WTC11 (cell line): Measurements from ENCODE around the gene CTSE. TPM values are rescaled to one million over a fixed set of nuclear protein-coding genes. Genes with fewer than 3 reads are reported as not detected.

Source experiments
- ATAC-seq: fragments of 200-7000 bp; cut with Tn5 transposase; 2 replicates; pipeline ENCODE4 v1.10.0; 2021; ENCODE audit warnings: mild to moderate bottlenecking, moderate library complexity
- CTCF ChIA-PET: fragments of 300-600 bp; sonication (Branson Sonifier 250); formaldehyde crosslinking; loops from one replicate; lab custom pipeline; 2021; ENCODE audit warnings: antibody characterized with exemption; lab: Charles Lee
- POLR2A ChIA-PET: fragments of 350-600 bp; sonication (Branson Sonifier 250); formaldehyde crosslinking; loops from one replicate; lab custom pipeline; 2021; ENCODE audit warnings: antibody characterized with exemption; lab: Charles Lee
- DNase-seq: peaks from one replicate; pipeline ENCODE4 v3.0.0; 2021; ENCODE audit warnings: low spot score
- H3K27ac Mint-ChIP-seq: 2 replicates; pipeline ENCODE4 v1.8.0; 2021; ENCODE audit warnings: mixed read lengths
- H3K27me3 Mint-ChIP-seq: 2 replicates; pipeline ENCODE4 v1.8.0; 2021; ENCODE audit warnings: low read depth, mild to moderate bottlenecking, moderate library complexity, mixed read lengths
- H3K36me3 Mint-ChIP-seq: 2 replicates; pipeline ENCODE4 v1.8.0; 2021; ENCODE audit warnings: mixed read lengths
- H3K4me1 Mint-ChIP-seq: 2 replicates; pipeline ENCODE4 v1.8.0; 2022; ENCODE audit warnings: mixed read lengths
- H3K4me3 Mint-ChIP-seq: 2 replicates; pipeline ENCODE4 v1.8.0; 2021; ENCODE audit warnings: mild to moderate bottlenecking, moderate library complexity, mixed read lengths
- H3K9me3 Mint-ChIP-seq: 2 replicates; pipeline ENCODE4 v1.8.0; 2021; ENCODE audit warnings: mixed read lengths
- CREB1 ChIP-seq: sonication (generic); formaldehyde crosslinking; IDR thresholded peaks from 2 replicates; pipeline ENCODE4 v1.8.0; 2023; ENCODE audit warnings: mild to moderate bottlenecking, missing genetic modification reagents
- GTF2I ChIP-seq: fragments of 250-450 bp; sonication (Bioruptor Pico); conservative IDR thresholded peaks from 2 replicates; pipeline ENCODE4 v1.4.0; 2021; ENCODE audit warnings: mild to moderate bottlenecking
- JAZF1 ChIP-seq: fragments of 250-450 bp; sonication (Bioruptor Pico); IDR thresholded peaks from 2 replicates; pipeline ENCODE4 v1.9.0; 2021; ENCODE audit warnings: moderate library complexity, mild to moderate bottlenecking, inconsistent platforms
- MXD4 ChIP-seq: fragments of 250-450 bp; sonication (Bioruptor Pico); IDR thresholded peaks from 2 replicates; pipeline ENCODE4 v1.8.0; 2021; ENCODE audit warnings: mild to moderate bottlenecking, moderate library complexity, borderline replicate concordance
- NFATC4 ChIP-seq: fragments of 250-450 bp; sonication (Bioruptor Pico); IDR thresholded peaks from 2 replicates; pipeline ENCODE4 v1.9.0; 2021; ENCODE audit warnings: mild to moderate bottlenecking
- OVOL2 ChIP-seq: fragments of 250-450 bp; sonication (Bioruptor Pico); IDR thresholded peaks from 2 replicates; pipeline ENCODE4 v1.9.0; 2021; ENCODE audit warnings: mild to moderate bottlenecking, borderline replicate concordance
- SMAD3 ChIP-seq: sonication (generic); formaldehyde crosslinking; IDR thresholded peaks from 2 replicates; pipeline ENCODE4 v1.8.0; 2022; ENCODE audit warnings: missing genetic modification reagents, mild to moderate bottlenecking, borderline replicate concordance
- TP53 ChIP-seq: sonication (generic); formaldehyde crosslinking; IDR thresholded peaks from 2 replicates; pipeline ENCODE4 v1.8.1; 2023; ENCODE audit warnings: mild to moderate bottlenecking, missing genetic modification reagents
- ZBTB21 ChIP-seq: sonication (generic); formaldehyde crosslinking; IDR thresholded peaks from 2 replicates; pipeline ENCODE4 v1.8.1; 2023; ENCODE audit warnings: mild to moderate bottlenecking, missing genetic modification reagents, borderline replicate concordance
- ZNF317 ChIP-seq: sonication (generic); formaldehyde crosslinking; IDR thresholded peaks from 2 replicates; pipeline ENCODE4 v1.8.1; 2023; ENCODE audit warnings: low read depth, mild to moderate bottlenecking, moderate library complexity, missing genetic modification reagents, borderline replicate concordance
- total RNA-seq: library from RNA; stranded (reverse); gene quantifications from 3 replicates; pipeline ENCODE4 v1.2.3, GENCODE V29; 2021
- TF ChIP-seq, protein P1 (sequence below): sonication (generic); formaldehyde crosslinking; IDR thresholded peaks from 2 replicates; pipeline ENCODE4 v1.8.1; 2023; ENCODE audit warnings: mild to moderate bottlenecking, missing genetic modification reagents, borderline replicate concordance
- TF ChIP-seq, protein P2 (sequence below): sonication (generic); formaldehyde crosslinking; conservative IDR thresholded peaks from 2 replicates; pipeline ENCODE4 v1.8.1; 2022; ENCODE audit warnings: mild to moderate bottlenecking, missing genetic modification reagents
- TF ChIP-seq, protein P3 (sequence below): sonication (generic); formaldehyde crosslinking; IDR thresholded peaks from 2 replicates; pipeline ENCODE4 v1.8.1; 2022; ENCODE audit warnings: low read depth, mild to moderate bottlenecking, moderate library complexity, missing genetic modification reagents, borderline replicate concordance
- TF ChIP-seq, protein P4 (sequence below): sonication (generic); formaldehyde crosslinking; IDR thresholded peaks from 2 replicates; pipeline ENCODE4 v1.8.0; 2023; ENCODE audit warnings: missing genetic modification reagents, mild to moderate bottlenecking, borderline replicate concordance

CTSE gene
- total RNA-seq, 1 experiment from 2014 or later, result 0.17 TPM

DNA sequence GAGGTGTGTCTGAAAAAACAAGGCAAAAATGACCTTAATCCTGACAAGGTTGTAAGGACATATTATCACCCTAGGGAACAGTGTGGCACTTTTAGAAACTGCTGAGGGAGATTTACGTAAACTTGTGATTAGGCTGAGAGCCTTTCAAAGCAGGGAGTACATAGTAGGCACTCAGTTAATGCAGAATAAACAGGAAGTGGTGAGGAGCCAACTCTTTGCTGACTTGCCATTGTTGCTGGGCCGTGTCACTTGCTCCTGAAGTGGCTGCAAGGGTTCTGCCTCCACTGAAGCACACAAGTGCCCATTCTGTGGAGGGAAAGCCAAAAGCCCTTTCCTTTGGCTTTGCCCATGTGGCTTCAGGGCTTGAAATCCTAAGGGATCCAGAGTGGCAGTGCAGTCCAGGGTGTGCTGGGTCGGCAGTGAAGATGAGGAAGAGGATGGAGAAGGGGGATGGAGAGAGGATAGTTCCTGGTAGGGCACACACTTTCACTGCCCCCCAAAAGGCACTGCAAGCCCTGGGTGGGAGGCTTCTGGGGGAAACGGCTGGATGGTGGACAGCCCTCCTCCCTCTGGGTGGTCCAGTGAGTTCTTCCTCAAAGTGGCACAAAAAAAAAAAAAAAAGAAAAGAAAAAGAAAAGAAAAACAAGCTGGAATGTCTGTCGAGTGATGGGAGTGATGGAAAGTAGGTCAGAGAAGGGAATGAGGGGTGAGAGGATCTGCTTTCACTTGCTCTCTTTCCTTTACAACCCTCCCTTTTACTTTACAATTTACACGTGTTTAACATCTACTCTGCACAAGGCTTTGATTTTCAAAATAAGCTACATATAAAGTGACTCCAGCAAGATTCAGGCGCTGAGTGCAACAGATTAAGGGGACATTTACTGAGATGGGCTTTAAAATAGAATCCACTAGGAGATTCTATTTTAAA is 15.6 kb upstream of the CTSE start (continued):
- TF ChIP-seq, protein P1, sequence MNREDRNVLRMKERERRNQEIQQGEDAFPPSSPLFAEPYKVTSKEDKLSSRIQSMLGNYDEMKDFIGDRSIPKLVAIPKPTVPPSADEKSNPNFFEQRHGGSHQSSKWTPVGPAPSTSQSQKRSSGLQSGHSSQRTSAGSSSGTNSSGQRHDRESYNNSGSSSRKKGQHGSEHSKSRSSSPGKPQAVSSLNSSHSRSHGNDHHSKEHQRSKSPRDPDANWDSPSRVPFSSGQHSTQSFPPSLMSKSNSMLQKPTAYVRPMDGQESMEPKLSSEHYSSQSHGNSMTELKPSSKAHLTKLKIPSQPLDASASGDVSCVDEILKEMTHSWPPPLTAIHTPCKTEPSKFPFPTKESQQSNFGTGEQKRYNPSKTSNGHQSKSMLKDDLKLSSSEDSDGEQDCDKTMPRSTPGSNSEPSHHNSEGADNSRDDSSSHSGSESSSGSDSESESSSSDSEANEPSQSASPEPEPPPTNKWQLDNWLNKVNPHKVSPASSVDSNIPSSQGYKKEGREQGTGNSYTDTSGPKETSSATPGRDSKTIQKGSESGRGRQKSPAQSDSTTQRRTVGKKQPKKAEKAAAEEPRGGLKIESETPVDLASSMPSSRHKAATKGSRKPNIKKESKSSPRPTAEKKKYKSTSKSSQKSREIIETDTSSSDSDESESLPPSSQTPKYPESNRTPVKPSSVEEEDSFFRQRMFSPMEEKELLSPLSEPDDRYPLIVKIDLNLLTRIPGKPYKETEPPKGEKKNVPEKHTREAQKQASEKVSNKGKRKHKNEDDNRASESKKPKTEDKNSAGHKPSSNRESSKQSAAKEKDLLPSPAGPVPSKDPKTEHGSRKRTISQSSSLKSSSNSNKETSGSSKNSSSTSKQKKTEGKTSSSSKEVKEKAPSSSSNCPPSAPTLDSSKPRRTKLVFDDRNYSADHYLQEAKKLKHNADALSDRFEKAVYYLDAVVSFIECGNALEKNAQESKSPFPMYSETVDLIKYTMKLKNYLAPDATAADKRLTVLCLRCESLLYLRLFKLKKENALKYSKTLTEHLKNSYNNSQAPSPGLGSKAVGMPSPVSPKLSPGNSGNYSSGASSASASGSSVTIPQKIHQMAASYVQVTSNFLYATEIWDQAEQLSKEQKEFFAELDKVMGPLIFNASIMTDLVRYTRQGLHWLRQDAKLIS (CRISPR knock-in tag), result no peak
- TF ChIP-seq, all 79 proteins: peak for 0

DNA sequence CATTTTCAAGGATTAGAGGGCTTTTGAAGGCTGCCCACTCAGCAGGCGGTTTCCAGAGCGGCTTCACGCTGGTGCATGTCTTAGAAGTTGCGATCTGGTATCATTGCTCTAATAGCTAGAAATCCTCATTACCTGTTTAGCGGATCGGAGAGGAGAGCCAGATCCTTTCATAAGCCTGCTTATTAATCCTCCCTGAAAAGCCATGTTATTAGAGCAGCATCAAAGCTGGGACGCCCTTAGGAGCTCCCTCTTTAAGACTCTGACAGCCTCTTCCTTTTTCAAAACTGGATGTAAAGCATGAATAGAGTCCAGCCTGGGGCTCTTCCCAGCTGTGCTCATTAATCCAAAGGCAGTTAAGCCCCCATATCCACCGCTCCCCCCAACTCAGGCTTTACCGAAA is 13.9 kb upstream of the CTSE start:
- H3K36me3 Mint-ChIP-seq, result no peaks in the 10 kb centered on the region
- no peak overlapping the region for H3K27ac Mint-ChIP-seq
- no peaks in the 10 kb centered on the region for H3K27me3 Mint-ChIP-seq
- H3K4me3 Mint-ChIP-seq, result no peak overlapping the region
- DNase-seq, result no peak
- H3K9me3 Mint-ChIP-seq, result peaks cover 9% of the 10 kb centered on the region
- H3K4me1 Mint-ChIP-seq, result peaks cover 25% of the 10 kb centered on the region
- TF ChIP-seq, protein P2, sequence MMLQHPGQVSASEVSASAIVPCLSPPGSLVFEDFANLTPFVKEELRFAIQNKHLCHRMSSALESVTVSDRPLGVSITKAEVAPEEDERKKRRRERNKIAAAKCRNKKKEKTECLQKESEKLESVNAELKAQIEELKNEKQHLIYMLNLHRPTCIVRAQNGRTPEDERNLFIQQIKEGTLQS (CRISPR knock-in tag), result no peak
- TF ChIP-seq MXD4 (CRISPR knock-in tag), result no peak
- no peak for TF ChIP-seq ZNF317
- TF ChIP-seq, protein P3, sequence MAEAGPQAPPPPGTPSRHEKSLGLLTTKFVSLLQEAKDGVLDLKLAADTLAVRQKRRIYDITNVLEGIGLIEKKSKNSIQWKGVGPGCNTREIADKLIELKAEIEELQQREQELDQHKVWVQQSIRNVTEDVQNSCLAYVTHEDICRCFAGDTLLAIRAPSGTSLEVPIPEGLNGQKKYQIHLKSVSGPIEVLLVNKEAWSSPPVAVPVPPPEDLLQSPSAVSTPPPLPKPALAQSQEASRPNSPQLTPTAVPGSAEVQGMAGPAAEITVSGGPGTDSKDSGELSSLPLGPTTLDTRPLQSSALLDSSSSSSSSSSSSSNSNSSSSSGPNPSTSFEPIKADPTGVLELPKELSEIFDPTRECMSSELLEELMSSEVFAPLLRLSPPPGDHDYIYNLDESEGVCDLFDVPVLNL (CRISPR knock-in tag), result no peak
- no peak for TF ChIP-seq JAZF1 (CRISPR knock-in tag)
- TF ChIP-seq NFATC4 (CRISPR knock-in tag), result no peak
- no peak for ATAC-seq
- CTCF ChIA-PET, result interaction anchor here (0.5 to 1.6 kb wide), 4 partner anchors 11 to 69 kb away, joined by 3 to 7 read pairs (median 6); no protein-coding TSS in a partner anchor
- POLR2A ChIA-PET, result no interaction called here

DNA sequence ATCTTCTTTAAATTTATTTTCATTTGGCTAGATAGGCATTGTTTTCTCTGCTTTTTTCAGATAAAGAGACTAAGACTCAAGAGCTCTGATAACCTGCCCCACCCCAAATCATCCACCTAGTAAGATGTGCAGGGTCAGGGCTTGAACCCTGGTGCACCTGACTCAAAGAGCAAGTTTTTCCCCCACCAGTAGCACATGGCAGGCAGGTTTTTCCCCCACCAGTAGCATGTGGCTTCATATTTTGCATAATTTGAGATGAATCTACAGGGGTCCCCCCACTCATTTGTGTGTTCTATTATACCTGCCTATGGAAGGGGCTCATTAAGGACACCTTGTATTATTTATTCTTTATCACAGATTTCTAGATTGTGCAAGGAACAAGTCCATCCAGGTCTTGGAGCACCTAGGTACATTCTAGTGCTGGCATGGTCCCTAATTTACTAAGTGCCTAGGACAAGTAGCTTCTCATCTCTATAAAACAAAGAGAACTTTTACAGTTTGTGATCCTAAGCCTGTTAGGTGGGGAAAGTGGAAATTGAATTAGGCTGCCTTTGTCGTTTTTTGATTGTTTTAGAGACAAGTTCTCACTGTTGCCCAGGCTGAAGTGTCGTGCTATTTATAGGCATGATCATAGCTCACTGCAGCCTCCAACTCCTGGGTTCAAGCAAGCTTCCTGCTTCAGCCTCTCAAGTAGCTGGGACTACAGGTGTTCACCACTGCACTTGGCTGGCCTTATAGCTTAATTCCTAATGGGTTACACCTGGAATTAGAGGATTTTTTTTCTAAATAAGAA is 13.2 kb upstream of the CTSE start:
- Mint-ChIP-seq H3K4me1 (peaks cover 24% of the 10 kb centered on the region), H3K4me3 (no peak overlapping the region), H3K9me3 (peaks cover 9% of the 10 kb centered on the region), H3K27ac (no peak overlapping the region), H3K27me3 (no peaks in the 10 kb centered on the region), H3K36me3 (no peaks in the 10 kb centered on the region)
- TF ChIP-seq SMAD3 (CRISPR knock-in tag) (no peak), OVOL2 (CRISPR knock-in tag) (no peak), JAZF1 (CRISPR knock-in tag) (no peak), CREB1 (CRISPR knock-in tag) (no peak), GTF2I (CRISPR knock-in tag) (no peak)
- DNase-seq (no peak), ATAC-seq (no peak)
- CTCF ChIA-PET, result interaction anchor here (0.7 to 1.6 kb wide), 3 partner anchors 53 to 69 kb away, joined by 5 to 7 read pairs (median 6); no protein-coding TSS in a partner anchor
- POLR2A ChIA-PET, result no interaction called here

DNA sequence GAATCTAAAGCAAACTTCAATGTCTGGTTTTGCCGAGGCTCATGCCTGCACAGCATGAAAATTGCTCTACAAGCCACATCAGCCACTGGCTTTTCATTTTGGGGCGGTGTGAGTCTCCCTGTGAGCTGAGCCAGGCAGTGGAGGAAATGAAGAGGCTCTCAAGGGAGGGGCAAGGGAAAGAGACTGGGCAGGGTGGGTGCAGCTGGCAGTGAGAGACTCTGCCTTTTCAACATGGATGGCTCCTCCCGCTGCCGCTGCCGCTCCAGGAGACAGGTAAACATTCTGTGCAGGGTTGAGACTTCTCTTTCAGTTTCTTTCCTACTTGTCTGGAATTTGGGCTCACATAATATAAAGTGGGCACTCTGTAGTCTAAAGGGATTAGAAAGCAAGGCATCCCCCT is 11.3 kb upstream of the CTSE start:
- H3K27me3 Mint-ChIP-seq, result no peaks in the 10 kb centered on the region
- ATAC-seq (no peak), DNase-seq (no peak)
- no peaks in the 10 kb centered on the region for H3K36me3 Mint-ChIP-seq
- CTCF ChIA-PET, result no interaction called here
- peaks cover 9% of the 10 kb centered on the region for H3K9me3 Mint-ChIP-seq
- POLR2A ChIA-PET, result no interaction called here
- H3K4me3 Mint-ChIP-seq, result no peak overlapping the region
- H3K27ac Mint-ChIP-seq, result no peak overlapping the region
- H3K4me1 Mint-ChIP-seq, result peaks cover 19% of the 10 kb centered on the region
- TF ChIP-seq ZBTB21 (CRISPR knock-in tag), result no peak
- TF ChIP-seq, protein P4, sequence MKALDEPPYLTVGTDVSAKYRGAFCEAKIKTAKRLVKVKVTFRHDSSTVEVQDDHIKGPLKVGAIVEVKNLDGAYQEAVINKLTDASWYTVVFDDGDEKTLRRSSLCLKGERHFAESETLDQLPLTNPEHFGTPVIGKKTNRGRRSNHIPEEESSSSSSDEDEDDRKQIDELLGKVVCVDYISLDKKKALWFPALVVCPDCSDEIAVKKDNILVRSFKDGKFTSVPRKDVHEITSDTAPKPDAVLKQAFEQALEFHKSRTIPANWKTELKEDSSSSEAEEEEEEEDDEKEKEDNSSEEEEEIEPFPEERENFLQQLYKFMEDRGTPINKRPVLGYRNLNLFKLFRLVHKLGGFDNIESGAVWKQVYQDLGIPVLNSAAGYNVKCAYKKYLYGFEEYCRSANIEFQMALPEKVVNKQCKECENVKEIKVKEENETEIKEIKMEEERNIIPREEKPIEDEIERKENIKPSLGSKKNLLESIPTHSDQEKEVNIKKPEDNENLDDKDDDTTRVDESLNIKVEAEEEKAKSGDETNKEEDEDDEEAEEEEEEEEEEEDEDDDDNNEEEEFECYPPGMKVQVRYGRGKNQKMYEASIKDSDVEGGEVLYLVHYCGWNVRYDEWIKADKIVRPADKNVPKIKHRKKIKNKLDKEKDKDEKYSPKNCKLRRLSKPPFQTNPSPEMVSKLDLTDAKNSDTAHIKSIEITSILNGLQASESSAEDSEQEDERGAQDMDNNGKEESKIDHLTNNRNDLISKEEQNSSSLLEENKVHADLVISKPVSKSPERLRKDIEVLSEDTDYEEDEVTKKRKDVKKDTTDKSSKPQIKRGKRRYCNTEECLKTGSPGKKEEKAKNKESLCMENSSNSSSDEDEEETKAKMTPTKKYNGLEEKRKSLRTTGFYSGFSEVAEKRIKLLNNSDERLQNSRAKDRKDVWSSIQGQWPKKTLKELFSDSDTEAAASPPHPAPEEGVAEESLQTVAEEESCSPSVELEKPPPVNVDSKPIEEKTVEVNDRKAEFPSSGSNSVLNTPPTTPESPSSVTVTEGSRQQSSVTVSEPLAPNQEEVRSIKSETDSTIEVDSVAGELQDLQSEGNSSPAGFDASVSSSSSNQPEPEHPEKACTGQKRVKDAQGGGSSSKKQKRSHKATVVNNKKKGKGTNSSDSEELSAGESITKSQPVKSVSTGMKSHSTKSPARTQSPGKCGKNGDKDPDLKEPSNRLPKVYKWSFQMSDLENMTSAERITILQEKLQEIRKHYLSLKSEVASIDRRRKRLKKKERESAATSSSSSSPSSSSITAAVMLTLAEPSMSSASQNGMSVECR, result no peak
- TF ChIP-seq ZNF317, result no peak
- no peak for TF ChIP-seq MXD4 (CRISPR knock-in tag)
- no peak for TF ChIP-seq TP53
